Endodermal cell (in vitro differentiated cells): ENCODE measurements around the gene THSD4. TPM values are rescaled to one million over a fixed set of nuclear protein-coding genes. Genes with fewer than 3 reads are reported as not detected.

Experiments used
- DNase-seq: peaks from one replicate; pipeline ENCODE4 v3.0.0-alpha.2; 2017
- H3K27ac ChIP-seq: 2 replicates; pipeline ENCODE4 v1.5.1; 2013; ENCODE audit warnings: mild to moderate bottlenecking, low read depth, low read length, moderate library complexity
- H3K27me3 ChIP-seq: 2 replicates; pipeline ENCODE4 v1.6.1; 2013; ENCODE audit warnings: mild to moderate bottlenecking, low read length, moderate library complexity; ENCODE audit not compliant: insufficient read depth, control insufficient read depth, poor library complexity, severe bottlenecking
- H3K36me3 ChIP-seq: 2 replicates; pipeline ENCODE4 v1.7.0; 2013; ENCODE audit warnings: mild to moderate bottlenecking, low read length, moderate library complexity; ENCODE audit not compliant: control insufficient read depth, insufficient read depth
- H3K4me1 ChIP-seq: one replicate; pipeline ENCODE4 v1.7.0; 2013; ENCODE audit warnings: low read length; ENCODE audit not compliant: control insufficient read depth, insufficient read depth
- H3K4me3 ChIP-seq: 2 replicates; pipeline ENCODE4 v1.5.1; 2013; ENCODE audit warnings: mild to moderate bottlenecking, low read length, moderate library complexity
- H3K9ac ChIP-seq: 2 replicates; pipeline ENCODE4 v1.6.1; 2013; ENCODE audit warnings: mild to moderate bottlenecking, low read length, moderate library complexity; ENCODE audit not compliant: poor library complexity, severe bottlenecking; ENCODE audit errors: extremely low read depth
- H3K9me3 ChIP-seq: 2 replicates; pipeline ENCODE4 v1.6.1; 2013; ENCODE audit warnings: mild to moderate bottlenecking, low read length, moderate library complexity; ENCODE audit not compliant: control insufficient read depth
- H3K27ac Mint-ChIP-seq: 2 replicates; pipeline ENCODE4 v1.8.0; 2020; ENCODE audit warnings: mixed read lengths
- H3K27me3 Mint-ChIP-seq: 2 replicates; pipeline ENCODE4 v1.8.0; 2021; ENCODE audit warnings: mild to moderate bottlenecking, mixed read lengths; ENCODE audit not compliant: insufficient read depth
- H3K36me3 Mint-ChIP-seq: 2 replicates; pipeline ENCODE4 v1.8.0; 2020; ENCODE audit warnings: low read depth, mixed read lengths
- H3K4me1 Mint-ChIP-seq: 2 replicates; pipeline ENCODE4 v1.8.0; 2020; ENCODE audit warnings: mixed read lengths
- H3K4me3 Mint-ChIP-seq: 2 replicates; pipeline ENCODE4 v1.8.0; 2020; ENCODE audit warnings: mild to moderate bottlenecking, moderate library complexity, mixed read lengths
- H3K9me3 Mint-ChIP-seq: 2 replicates; pipeline ENCODE4 v1.8.0; 2020; ENCODE audit warnings: mild to moderate bottlenecking, mixed read lengths
- CTCF ChIP-seq: fragments of 200-600 bp; sonication (generic); conservative IDR thresholded peaks from 2 replicates; pipeline ENCODE4 v1.5.0; 2021; ENCODE audit warnings: antibody characterized with exemption, mild to moderate bottlenecking
- WGBS, 2 experiments: methylation state at CpG; one replicate each; pipeline versions ENCODE4 v1.1.5 to v1.1.7; 2013; ENCODE audit warnings: missing lambda C conversion rate in 2 of 2, mixed read lengths in 1 of 2; ENCODE audit not compliant: insufficient coverage in 1 of 2, insufficient read length in 1 of 2; 5-methylcytosine and 5-hydroxymethylcytosine counted together
- total RNA-seq, 2 donors: library from RNA; stranded (reverse); fragmentation: NEBNext Ultra II Directional in 1 of 2; extraction: Animal tissue kit (Norgen Biotek cat#: 25700) in 1 of 2; gene quantifications; 2 replicates in 1 of 2; 3 replicates in 1 of 2; pipeline ENCODE4 v1.2.1, GENCODE V29; 2021

Gene THSD4
- total RNA-seq, 2 donors from 2014 or later, result 4.6 to 5.4 TPM

GRCh38 chr15:71141572-71141971 is 26.3 kb downstream of the THSD4 start:
- DNase-seq, result no peak
- H3K4me1 Mint-ChIP-seq, result peaks cover 28% of the 10 kb centered on the region
- no peak overlapping the region for H3K4me3 Mint-ChIP-seq
- H3K9me3 Mint-ChIP-seq, result peaks cover 6% of the 10 kb centered on the region
- no peak overlapping the region for H3K4me3 ChIP-seq
- peaks cover 8% of the 10 kb centered on the region for H3K4me1 ChIP-seq
- no peaks in the 10 kb centered on the region for H3K27me3 ChIP-seq
- no peak overlapping the region for H3K9ac ChIP-seq
- no peak overlapping the region for H3K27ac Mint-ChIP-seq
- no peaks in the 10 kb centered on the region for H3K36me3 ChIP-seq
- no peaks in the 10 kb centered on the region for H3K36me3 Mint-ChIP-seq
- no peak for TF ChIP-seq CTCF
- WGBS, 2 experiments, result 93 to 95% methylated on average over 4 to 5 of the region's 5 CpGs
- H3K9me3 ChIP-seq, result peaks cover 4% of the 10 kb centered on the region
- H3K27me3 Mint-ChIP-seq, result peaks cover 6% of the 10 kb centered on the region
- no peak overlapping the region for H3K27ac ChIP-seq

- peaks cover 6% of the 10 kb centered on the region for H3K9me3 Mint-ChIP-seq
- no peaks in the 10 kb centered on the region for H3K36me3 Mint-ChIP-seq
- no peak for TF ChIP-seq CTCF
- Histone ChIP-seq H3K9ac (no peak overlapping the region), H3K9me3 (peaks cover 3% of the 10 kb centered on the region), H3K27ac (no peak overlapping the region), H3K36me3 (no peaks in the 10 kb centered on the region), H3K4me3 (no peak overlapping the region), H3K27me3 (no peaks in the 10 kb centered on the region), H3K4me1 (peaks cover 8% of the 10 kb centered on the region)
- H3K4me1 Mint-ChIP-seq, result peaks cover 32% of the 10 kb centered on the region
- peaks cover 11% of the 10 kb centered on the region for H3K27me3 Mint-ChIP-seq
- no peak overlapping the region for H3K4me3 Mint-ChIP-seq
- WGBS, 2 experiments, result 100% methylated on average over 1 of the region's 3 CpGs
- H3K27ac Mint-ChIP-seq, result no peak overlapping the region
- DNase-seq, result no peak
Observed at GRCh38 chr15:71142780-71143179, 27.5 kb downstream of the THSD4 start.

GRCh38 chr15:71143373-71144310 is 28.4 kb downstream of the THSD4 start:
- no peak for DNase-seq
- H3K27me3 ChIP-seq, result no peaks in the 10 kb centered on the region
- no peaks in the 10 kb centered on the region for H3K9me3 ChIP-seq
- no peak for TF ChIP-seq CTCF
- H3K36me3 ChIP-seq, result no peaks in the 10 kb centered on the region
- Mint-ChIP-seq H3K27me3 (peaks cover 11% of the 10 kb centered on the region), H3K9me3 (no peaks in the 10 kb centered on the region), H3K4me3 (no peak overlapping the region), H3K27ac (no peak overlapping the region), H3K36me3 (no peaks in the 10 kb centered on the region), H3K4me1 (peaks cover 36% of the 10 kb centered on the region)
- no peak overlapping the region for H3K27ac ChIP-seq
- H3K9ac ChIP-seq, result no peak overlapping the region
- peaks cover 8% of the 10 kb centered on the region for H3K4me1 ChIP-seq
- H3K4me3 ChIP-seq, result no peak overlapping the region
- WGBS, 2 experiments, result 82 to 85% methylated on average over 7 to 10 of the region's 10 CpGs
